Activated B cell treated with CpG ODN at 0.5 μM for 24 hours (primary cell): Measurements from ENCODE around the gene DRC3. TPM values are rescaled to one million over a fixed set of nuclear protein-coding genes. Genes with fewer than 3 reads are reported as not detected.

Source experiments
- ATAC-seq: fragments of 200-7000 bp; cut with Tn5 transposase; one replicate; pipeline ENCODE4 v1.10.0; 2021; ENCODE audit warnings: low read depth, mild to moderate bottlenecking, moderate library complexity
- CTCF ChIA-PET: fragments of 350-600 bp; sonication (Branson Sonifier 250); formaldehyde crosslinking; loops from one replicate; lab custom pipeline; 2021; ENCODE audit warnings: antibody characterized with exemption; lab: Charles Lee
- POLR2A ChIA-PET: fragments of 350-600 bp; sonication (Branson Sonifier 250); formaldehyde crosslinking; loops from one replicate; lab custom pipeline; 2021; ENCODE audit warnings: antibody characterized with exemption; lab: Charles Lee
- DNase-seq: peaks from one replicate; pipeline ENCODE4 v3.0.0; 2022
- H3K27ac Mint-ChIP-seq: one replicate; pipeline ENCODE4 v1.8.0; 2020; ENCODE audit warnings: mixed read lengths
- H3K27me3 Mint-ChIP-seq: one replicate; pipeline ENCODE4 v1.8.0; 2021; ENCODE audit warnings: mixed read lengths
- H3K36me3 Mint-ChIP-seq: one replicate; pipeline ENCODE4 v1.8.0; 2021; ENCODE audit warnings: low read depth, mixed read lengths
- H3K4me1 Mint-ChIP-seq: one replicate; pipeline ENCODE4 v1.8.0; 2021; ENCODE audit warnings: mixed read lengths
- H3K4me3 Mint-ChIP-seq: one replicate; pipeline ENCODE4 v1.8.0; 2020; ENCODE audit warnings: mild to moderate bottlenecking, mixed read lengths
- H3K9me3 Mint-ChIP-seq: one replicate; pipeline ENCODE4 v1.8.0; 2020; ENCODE audit warnings: mixed read lengths
- CTCF ChIP-seq: fragments of 200-600 bp; IDR thresholded peaks from one replicate; pipeline ENCODE4 v1.8.0; 2022; ENCODE audit warnings: antibody characterized with exemption, mild to moderate bottlenecking
- intact Hi-C: fragments of 100-400 bp; cut with micrococcal nuclease; formaldehyde crosslinking; loops from one replicate; pipeline ENCODE4 v1.15.1; 2024
- total RNA-seq: library from RNA; stranded (reverse); gene quantifications from 2 replicates; pipeline ENCODE4 v1.2.3, GENCODE V29; 2022

Gene DRC3
- total RNA-seq, 1 donor from 2014 or later = not detected

- POLR2A ChIA-PET = interaction anchor here (0.6 kb wide), 1 partner anchor 99 kb away, joined by 3 read pairs; no protein-coding TSS in a partner anchor
- no peak overlapping the region for H3K27ac Mint-ChIP-seq
- H3K4me1 Mint-ChIP-seq = no peaks in the 10 kb centered on the region
- no peaks in the 10 kb centered on the region for H3K36me3 Mint-ChIP-seq
- H3K27me3 Mint-ChIP-seq = no peaks in the 10 kb centered on the region
- intact Hi-C loops = no loop called here
- TF ChIP-seq CTCF = no peak
- DNase-seq (no peak), ATAC-seq (no peak)
- H3K9me3 Mint-ChIP-seq = no peaks in the 10 kb centered on the region
- no peak overlapping the region for H3K4me3 Mint-ChIP-seq
- CTCF ChIA-PET = no interaction called here
Observed at GRCh38 chr17:17985555-17985954, 12.9 kb downstream of the DRC3 start.

DNA sequence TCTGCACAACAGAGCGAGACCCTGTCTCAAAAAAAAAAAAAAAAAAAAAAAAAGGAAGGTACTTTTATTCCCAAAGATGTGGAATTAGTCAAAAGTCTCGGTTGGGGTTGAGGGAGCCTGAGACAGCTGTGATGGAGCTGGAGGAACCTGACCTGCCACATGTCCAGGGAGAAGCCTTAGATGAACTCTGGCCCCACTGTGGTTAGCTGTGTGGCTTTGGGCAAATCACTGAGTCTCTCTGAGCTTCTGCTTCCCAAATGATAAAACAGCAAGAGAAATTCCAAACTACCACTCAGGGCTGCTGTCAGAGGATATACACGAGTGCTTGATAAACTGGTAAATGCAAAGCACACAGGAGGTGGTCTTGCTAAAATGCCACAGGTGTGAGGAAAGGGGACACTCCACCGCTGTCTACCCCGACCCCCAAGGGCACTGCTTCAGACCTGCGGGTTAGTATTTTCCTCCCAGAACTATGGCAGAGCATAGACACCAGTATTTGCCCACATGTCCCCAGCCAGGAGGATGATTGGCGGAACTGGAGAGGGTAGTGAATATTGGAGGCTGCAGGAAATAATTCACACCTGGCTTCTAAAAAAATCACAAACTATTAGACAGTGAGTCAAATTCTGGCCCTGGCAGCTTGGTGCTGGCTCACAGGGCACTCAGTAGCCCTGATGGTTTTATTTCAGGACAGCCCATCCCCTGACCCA lies 14.7 kb downstream of the DRC3 start:
- no peaks in the 10 kb centered on the region for H3K9me3 Mint-ChIP-seq
- H3K4me3 Mint-ChIP-seq = no peak overlapping the region
- no peak overlapping the region for H3K27ac Mint-ChIP-seq
- ChIA-PET CTCF (no interaction called here), POLR2A (no interaction called here)
- no peaks in the 10 kb centered on the region for H3K27me3 Mint-ChIP-seq
- ATAC-seq = no peak
- no peak for DNase-seq
- H3K4me1 Mint-ChIP-seq = no peaks in the 10 kb centered on the region
- intact Hi-C loops = no loop called here
- H3K36me3 Mint-ChIP-seq = no peaks in the 10 kb centered on the region
- TF ChIP-seq CTCF = no peak

- intact Hi-C loops = no loop called here
- no peak for ATAC-seq
- POLR2A ChIA-PET = no interaction called here
- DNase-seq = no peak
- CTCF ChIA-PET = no interaction called here
- no peak for TF ChIP-seq CTCF
- H3K36me3 Mint-ChIP-seq = no peaks in the 10 kb centered on the region
- no peaks in the 10 kb centered on the region for H3K4me1 Mint-ChIP-seq
- H3K4me3 Mint-ChIP-seq = no peak overlapping the region
- no peaks in the 10 kb centered on the region for H3K27me3 Mint-ChIP-seq
- H3K9me3 Mint-ChIP-seq = no peaks in the 10 kb centered on the region
- H3K27ac Mint-ChIP-seq = no peak overlapping the region
Observed at GRCh38 chr17:17987901-17988300, 15.2 kb downstream of the DRC3 start.

GRCh38 chr17:17988427-17988945 lies 15.8 kb downstream of the DRC3 start:
- ChIA-PET POLR2A (no interaction called here), CTCF (no interaction called here)
- intact Hi-C loops = no loop called here
- TF ChIP-seq CTCF = no peak
- ATAC-seq = no peak
- H3K4me1 Mint-ChIP-seq = no peaks in the 10 kb centered on the region
- no peak for DNase-seq
- H3K27me3 Mint-ChIP-seq = no peaks in the 10 kb centered on the region
- H3K27ac Mint-ChIP-seq = no peak overlapping the region
- H3K4me3 Mint-ChIP-seq = no peak overlapping the region
- H3K9me3 Mint-ChIP-seq = no peaks in the 10 kb centered on the region
- H3K36me3 Mint-ChIP-seq = no peaks in the 10 kb centered on the region

DNA sequence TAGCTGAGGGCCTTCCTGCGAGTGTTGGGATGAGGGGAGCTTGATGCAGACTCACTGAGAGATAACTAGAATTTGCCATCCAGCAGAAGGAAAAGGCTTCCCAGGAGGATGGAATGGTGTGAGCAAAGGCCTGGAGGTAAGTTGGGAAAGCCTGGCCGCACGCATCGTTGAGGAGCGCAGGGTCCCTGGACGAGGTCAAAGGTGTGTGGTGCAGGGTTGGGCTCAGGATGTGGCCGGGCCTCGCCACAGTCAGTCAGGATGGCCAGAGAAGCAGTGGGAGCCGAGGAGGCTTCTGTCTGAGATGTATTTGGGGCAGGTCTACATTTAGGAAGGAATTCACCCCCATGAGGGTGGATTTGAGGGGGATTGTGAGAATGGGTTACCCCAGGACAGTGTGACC lies 16.4 kb downstream of the DRC3 start:
- Mint-ChIP-seq H3K27me3 (no peaks in the 10 kb centered on the region), H3K27ac (no peak overlapping the region), H3K4me1 (no peaks in the 10 kb centered on the region), H3K4me3 (no peak overlapping the region), H3K36me3 (no peaks in the 10 kb centered on the region), H3K9me3 (no peaks in the 10 kb centered on the region)
- CTCF ChIA-PET = no interaction called here
- no peak for DNase-seq
- intact Hi-C loops = no loop called here
- ATAC-seq = no peak
- POLR2A ChIA-PET = no interaction called here
- no peak for TF ChIP-seq CTCF
